HG03196 (cell line): ENCODE measurements around the gene BMP7.

Source experiments
- ATAC-seq: cut with Tn5 transposase; IDR thresholded peaks from one replicate; pipeline ENCODE4 v1.9.1; 2021; ENCODE audit not compliant: unreplicated experiment

The BMP7 gene

GRCh38 chr20:57236813-57237584, 29.4 kb downstream of the BMP7 start:
- no peak for ATAC-seq

DNA sequence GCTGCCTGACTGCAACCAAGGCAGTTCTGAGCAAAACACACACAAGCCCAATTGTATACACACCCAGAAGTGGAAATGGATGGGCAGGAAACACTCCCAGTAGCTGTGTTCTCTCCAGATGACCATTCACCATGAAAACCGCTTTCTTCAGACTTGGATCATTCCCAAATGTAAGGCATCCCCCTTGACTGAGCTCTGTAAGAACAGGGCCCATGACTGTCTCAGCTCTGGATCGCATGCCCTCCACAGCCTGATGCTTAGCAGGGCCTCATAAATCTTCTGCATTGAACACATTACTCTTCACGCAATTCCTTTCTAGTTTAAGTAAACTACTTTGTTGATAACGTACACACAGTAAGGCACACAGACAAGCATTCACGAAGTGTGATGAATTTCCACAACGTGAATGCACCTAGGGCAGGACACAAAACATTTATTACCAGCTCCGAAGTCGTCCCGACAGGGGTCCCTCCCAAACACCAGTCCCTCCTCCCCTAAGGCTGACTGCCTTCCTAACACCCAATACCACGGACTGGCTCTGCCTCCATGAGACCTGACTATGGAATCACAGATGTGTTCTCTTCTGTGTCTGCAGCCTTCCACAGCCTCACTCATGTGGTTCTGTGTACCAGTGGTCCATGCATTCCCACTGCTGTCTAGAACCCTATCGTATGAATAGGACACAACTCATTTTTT, 31.7 kb downstream of the BMP7 start:
- ATAC-seq = no peak

DNA sequence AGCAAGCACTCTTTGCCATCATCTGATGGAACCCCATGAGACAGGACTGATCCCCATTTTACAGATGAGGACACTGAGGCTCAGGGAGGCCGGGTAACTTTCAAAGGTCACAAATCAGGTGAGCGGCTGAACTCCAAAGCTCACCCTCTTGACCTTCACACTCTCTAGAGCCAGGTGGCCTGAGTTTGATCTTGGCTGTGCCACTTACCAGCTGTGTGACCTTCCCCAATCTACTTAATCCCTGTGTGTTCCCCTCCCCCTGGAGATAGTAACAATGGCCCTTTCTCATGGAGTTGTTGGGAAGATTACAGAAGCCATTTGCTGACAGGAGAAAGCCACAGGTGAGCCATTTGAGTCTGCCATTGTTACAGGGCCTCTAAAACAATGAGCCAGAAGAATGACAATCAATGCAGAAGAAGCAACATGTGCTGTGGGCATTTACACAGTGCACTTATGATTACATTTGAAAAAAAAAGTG, 34.5 kb downstream of the BMP7 start:
- ATAC-seq = no peak

GRCh38 chr20:57231161-57231560, 35.3 kb downstream of the BMP7 start:
- no peak for ATAC-seq

GRCh38 chr20:57230247-57230646, 36.2 kb downstream of the BMP7 start:
- ATAC-seq = no peak

DNA sequence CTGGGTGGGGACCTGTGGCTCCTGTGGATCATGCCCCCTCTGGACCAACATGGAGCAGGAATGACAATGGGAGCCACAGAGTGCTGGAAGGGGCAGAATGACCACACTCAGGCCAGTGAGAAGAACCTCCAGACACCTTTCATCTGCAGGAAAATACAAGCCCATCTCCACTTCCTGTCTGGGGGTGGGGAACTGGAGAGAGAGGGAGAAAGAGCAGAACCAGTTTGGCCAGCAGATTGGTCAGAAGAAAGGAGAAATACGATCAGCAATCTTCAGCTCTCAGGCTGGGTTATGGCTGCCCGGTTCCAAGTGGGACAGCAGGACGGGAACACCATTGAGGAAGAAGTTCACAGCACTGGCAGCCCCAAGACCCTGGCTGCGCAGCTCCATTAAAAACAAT, 37.0 kb downstream of the BMP7 start:
- no peak for ATAC-seq

DNA sequence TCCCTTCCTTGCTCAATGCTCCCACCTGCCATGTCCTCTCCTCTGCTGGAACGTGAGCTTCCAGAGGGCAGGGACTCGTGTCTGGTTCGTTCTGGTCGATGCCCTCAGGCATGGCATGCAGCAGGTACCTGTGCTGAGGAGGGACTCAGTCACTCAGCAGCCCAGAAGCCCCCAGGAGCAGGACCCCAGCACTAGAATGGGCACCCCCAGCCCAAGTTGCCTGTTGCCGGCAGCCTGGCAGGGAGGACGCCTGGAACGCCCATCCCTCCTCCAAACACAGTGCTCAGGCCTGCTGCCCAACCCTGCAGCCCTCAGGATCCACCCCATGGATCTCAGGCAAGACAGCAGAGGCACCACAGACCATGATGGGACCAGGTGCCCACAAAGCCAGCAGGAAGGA, 40.6 kb downstream of the BMP7 start:
- ATAC-seq = no peak

DNA sequence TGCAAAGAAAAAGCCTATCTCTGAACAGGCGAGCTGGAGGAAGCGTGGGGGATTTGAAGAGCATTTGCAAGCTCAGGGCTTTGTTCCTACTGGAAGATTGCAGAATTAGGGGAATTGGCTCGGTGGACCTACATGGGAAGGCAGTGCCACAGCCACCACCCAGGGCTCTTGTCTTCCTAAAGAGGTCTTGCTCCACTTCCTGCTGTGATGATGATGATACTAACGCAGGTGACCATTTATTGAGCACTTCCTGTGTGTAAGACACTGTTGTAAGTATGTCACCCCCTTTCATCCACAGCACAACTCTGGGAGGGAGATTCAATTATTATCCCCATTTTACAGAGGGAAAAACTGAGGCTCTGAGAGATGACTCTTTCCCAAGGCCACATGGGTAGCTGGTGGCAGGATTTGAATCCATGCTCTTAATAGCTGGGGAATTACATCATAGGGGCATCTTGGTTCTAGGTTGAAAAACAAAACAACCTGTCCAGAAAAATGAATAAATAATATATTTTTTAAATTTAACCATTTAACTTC, 41.2 kb downstream of the BMP7 start:
- no peak for ATAC-seq

DNA sequence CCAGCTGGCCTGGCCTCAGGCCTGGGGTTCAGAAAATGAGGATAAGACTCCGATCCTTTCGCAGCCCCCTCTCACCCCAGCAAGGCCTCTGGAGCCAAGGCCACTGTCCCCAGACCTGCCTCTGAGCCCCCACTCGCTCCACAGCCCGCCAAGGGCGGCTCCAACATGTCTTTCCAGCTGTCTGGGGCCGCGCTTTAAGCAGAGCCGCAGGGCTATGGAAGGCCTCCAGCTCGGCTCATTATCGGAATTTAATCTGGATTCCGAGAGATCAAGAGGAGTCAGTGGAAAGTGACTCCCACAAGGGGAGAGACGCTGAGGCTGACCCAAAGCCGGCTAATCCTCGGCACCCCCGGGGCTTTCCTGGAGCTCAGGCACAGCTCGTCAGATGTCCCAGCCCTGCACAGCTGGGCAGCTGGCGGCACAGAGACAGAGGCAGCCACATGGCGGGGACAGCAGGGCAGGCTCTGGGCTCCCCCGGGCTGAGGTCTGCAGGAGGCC, 41.8 kb downstream of the BMP7 start:
- ATAC-seq = no peak

DNA sequence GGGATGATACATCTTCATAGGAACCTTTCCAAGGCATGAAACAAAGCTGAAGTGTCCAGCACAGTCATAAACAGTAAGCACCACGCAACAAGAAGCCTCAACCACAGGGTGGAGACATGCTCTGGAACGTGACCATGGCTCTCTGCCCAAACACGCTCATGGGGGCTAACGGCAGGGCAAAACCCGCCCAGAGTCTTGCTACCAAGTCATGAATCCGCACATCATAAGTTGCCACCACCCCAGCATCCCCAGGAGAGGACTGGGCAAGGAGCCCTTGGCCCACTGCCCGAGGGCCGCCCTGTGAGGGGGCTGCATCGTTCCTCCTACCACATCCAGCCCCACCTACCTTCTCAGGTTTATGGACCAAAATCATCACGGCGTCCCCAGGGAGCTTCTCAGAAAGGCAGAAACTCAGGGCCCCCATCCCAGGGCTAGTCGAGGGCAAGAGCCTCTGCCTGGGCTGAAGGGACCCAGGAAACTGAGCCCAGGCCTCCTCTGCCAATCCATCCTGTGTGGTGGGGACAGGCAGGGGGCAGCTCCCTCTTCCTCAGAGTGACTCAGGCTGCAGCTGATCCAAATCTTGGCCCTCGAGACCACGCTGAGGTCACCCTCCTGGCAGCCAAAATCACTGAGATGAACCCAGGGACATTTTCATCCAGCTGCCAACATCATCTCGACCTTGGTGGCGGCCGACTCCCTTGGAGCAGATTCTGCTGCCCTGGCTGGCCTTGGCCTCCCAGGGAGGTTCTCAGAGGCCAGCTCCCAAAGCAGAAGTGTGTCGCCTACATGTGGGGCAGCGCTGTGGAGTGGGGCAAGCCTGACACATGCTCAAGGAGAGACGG, 42.6 kb downstream of the BMP7 start:
- no peak for ATAC-seq

DNA sequence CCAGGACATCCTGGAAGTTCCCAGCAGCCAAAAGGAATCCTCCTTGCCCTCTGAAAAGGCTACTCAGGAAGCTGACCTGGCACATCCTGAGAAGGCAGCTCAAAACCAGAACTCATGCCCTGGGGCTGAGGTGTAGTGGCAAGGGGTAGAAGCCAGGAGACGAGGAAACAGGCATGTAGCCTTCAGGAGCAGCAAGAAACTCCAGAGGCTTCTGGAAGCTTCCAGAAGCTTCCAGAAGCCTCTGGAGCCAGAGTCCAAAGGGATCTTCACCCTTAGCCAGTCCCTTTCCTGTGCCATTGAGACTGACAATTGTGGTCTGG, 43.9 kb downstream of the BMP7 start:
- ATAC-seq = no peak

- no peak for ATAC-seq
These were observed 44.4 kb downstream of the BMP7 start for GRCh38 chr20:57221916-57222630.

- no peak for ATAC-seq
These were observed 45.9 kb downstream of the BMP7 start for GRCh38 chr20:57220337-57221145.

GRCh38 chr20:57219071-57219677, 47.3 kb downstream of the BMP7 start:
- ATAC-seq = no peak

DNA sequence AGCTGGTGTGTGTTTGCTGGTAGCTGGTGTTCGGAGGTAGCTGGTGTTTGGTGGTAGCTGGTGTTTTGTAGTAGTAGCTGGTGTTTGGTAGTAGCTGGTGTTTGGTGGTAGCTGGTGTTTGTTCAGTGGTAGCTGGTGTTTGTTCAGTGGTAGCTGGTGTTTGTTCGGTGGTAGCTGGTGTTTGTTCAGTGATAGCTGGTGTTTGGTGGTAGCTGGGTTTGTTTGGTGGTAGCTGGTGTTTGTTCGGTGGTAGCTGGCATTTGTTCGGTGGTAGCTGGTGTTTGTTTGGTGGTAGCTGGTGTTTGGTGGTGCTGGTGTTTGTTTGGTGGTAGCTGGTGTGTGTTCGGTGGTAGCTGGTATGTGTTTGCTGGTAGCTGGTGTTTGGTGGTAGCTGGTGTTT, 48.0 kb downstream of the BMP7 start:
- ATAC-seq = no peak

GRCh38 chr20:57217802-57218201, 48.6 kb downstream of the BMP7 start:
- no peak for ATAC-seq

DNA sequence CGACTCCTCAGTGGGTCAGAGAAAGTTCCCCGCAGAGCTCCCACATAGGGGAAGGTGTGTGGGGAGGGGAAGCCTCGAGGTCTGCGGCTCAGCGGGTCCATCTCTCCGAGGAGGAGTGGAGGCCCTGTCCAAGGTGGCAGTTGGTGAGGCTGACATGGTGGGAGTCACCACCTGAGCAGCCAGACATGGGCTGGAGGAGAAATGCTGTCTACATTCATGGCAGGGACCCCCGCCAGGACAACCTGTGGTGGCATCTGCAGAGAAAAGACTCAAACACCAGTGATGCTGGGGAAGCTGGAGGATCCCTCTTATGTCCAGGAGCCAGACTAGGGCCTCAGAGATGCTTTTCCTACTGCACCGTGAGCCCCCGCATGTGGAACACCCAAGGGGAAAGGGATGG, 49.8 kb downstream of the BMP7 start:
- ATAC-seq = no peak

DNA sequence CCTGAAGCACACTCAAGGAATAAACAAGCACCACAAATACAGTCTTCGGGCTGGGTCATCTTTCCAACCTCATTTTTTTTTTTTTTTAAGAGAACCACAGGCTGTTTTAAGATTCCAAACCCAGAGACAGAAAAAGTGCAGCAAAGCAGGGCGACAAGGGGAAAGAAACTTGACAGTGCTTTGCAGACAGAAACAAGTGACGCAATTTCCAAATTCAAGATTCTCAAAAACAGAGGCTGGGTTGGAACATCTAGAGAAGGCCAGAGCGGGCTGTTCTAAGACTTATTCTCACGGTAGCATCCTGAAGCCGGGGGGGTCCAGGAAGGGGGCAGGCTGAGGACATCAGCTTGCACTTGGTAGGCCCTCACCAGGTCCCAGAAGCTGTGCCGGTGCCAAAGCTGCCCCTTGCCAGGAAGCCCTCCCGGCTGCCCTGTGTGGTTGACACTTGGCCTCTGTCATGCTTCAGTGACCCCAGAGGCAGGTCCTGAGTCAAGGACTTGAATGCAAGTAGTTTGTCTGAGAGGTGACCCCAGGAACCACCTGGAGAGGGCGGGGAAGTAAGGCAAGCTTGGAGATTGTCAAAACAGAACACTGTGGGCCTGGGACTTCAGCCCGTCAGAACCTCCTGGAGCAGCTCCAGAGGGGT, 50.5 kb downstream of the BMP7 start:
- ATAC-seq = no peak

- no peak for ATAC-seq
These were observed 51.0 kb downstream of the BMP7 start for GRCh38 chr20:57215426-57215825.
